Spleen (tissue), 11 donors: Measurements from ENCODE around the gene B4GALT6. TPM values are rescaled to one million over a fixed set of nuclear protein-coding genes. Genes with fewer than 3 reads are reported as not detected.

Experiments
- DNase-seq: peaks from one replicate; pipeline ENCODE4 v3.0.0-alpha.2; 2020
- H3K27ac ChIP-seq, 8 donors: fragments of 200-600 bp; sonication (generic) in 7 of 8; 1 replicate in 4 of 8; 2 replicates in 4 of 8; pipeline versions ENCODE4 v1.5.0 to v1.8.0; 2016 to 2021; ENCODE audit warnings: inconsistent platforms in 4 of 8, mild to moderate bottlenecking in 4 of 8, moderate library complexity in 1 of 8
- H3K27me3 ChIP-seq, 7 donors: fragments of 200-600 bp; sonication (generic) in 6 of 7; replicated peaks in 1 of 7; 1 replicate in 4 of 7; 2 replicates in 3 of 7; pipeline versions ENCODE4 v1.5.0 to v1.8.0; 2016 to 2021; ENCODE audit warnings: inconsistent platforms in 3 of 7, mild to moderate bottlenecking in 1 of 7
- H3K36me3 ChIP-seq, 6 donors: fragments of 200-600 bp; sonication (generic) in 5 of 6; 1 replicate in 4 of 6; 2 replicates in 2 of 6; pipeline versions ENCODE4 v1.5.0 to v1.8.0; 2016 to 2021; ENCODE audit warnings: inconsistent platforms in 2 of 6
- H3K4me1 ChIP-seq, 6 donors: fragments of 200-600 bp; sonication (generic) in 5 of 6; 1 replicate in 3 of 6; 2 replicates in 3 of 6; pipeline versions ENCODE4 v1.5.0 to v1.8.0; 2016 to 2021; ENCODE audit warnings: inconsistent platforms in 3 of 6
- H3K4me3 ChIP-seq, 8 donors: fragments of 200-600 bp; sonication (generic) in 7 of 8; 1 replicate in 4 of 8; 2 replicates in 4 of 8; pipeline versions ENCODE4 v1.5.0 to v1.8.0; 2016 to 2021; ENCODE audit warnings: inconsistent platforms in 4 of 8, mild to moderate bottlenecking in 4 of 8, moderate library complexity in 2 of 8
- H3K9me3 ChIP-seq, 8 donors: fragments of 200-600 bp; sonication (generic) in 7 of 8; 1 replicate in 4 of 8; 2 replicates in 4 of 8; pipeline versions ENCODE4 v1.5.0 to v1.8.0; 2016 to 2021; ENCODE audit warnings: inconsistent platforms in 4 of 8
- CTCF ChIP-seq, 11 experiments: fragments of 200-600 bp in 7 of 11; fragments of 450-650 bp in 4 of 11; sonication (generic) in 4 of 11; IDR thresholded peaks in 8 of 11; conservative IDR thresholded peaks in 3 of 11; 1 replicate in 7 of 11; 2 replicates in 4 of 11; pipeline versions ENCODE4 v1.4.0 to v1.8.0; 2016 to 2021; ENCODE audit warnings: antibody characterized with exemption in 11 of 11, inconsistent platforms in 4 of 11, mild to moderate bottlenecking in 1 of 11
- POLR2A ChIP-seq, 3 donors: fragments of 450-650 bp; IDR thresholded peaks; one replicate each; pipeline ENCODE4 v1.5.1; 2017; ENCODE audit warnings: antibody characterized with exemption in 3 of 3, mild to moderate bottlenecking in 1 of 3
- POLR2AphosphoS5 ChIP-seq, 3 donors: sonication (generic); formaldehyde crosslinking; IDR thresholded peaks; one replicate each; pipeline ENCODE4 v1.5.1; 2017; ENCODE audit warnings: antibody characterized with exemption in 3 of 3
- WGBS, 5 donors: extraction: QIAGEN DNeasy Blood & Tissue Kit in 3 of 5; methylation state at CpG; one replicate each; pipeline versions ENCODE4 v1.1.5 to v1.1.7; 2013 to 2018; 5-methylcytosine and 5-hydroxymethylcytosine counted together
- intact Hi-C: fragments of 100-400 bp; cut with DNase I; formaldehyde crosslinking; loops from one replicate; pipeline ENCODE4 v1.15.0; 2023; ENCODE audit warnings: low total_unique reads
- polyA plus RNA-seq, 3 donors: library from polyadenylated mRNA; stranded (reverse); fragments of 200-250 nt; gene quantifications; one replicate each; pipeline ENCODE4 v1.2.1, GENCODE V29; 2013
- total RNA-seq, 7 donors: library from RNA; depleted of rRNA in 3 of 7; stranded (reverse); fragments of >200 nt in 3 of 7; fragmentation: NEBNext Ultra II Directional in 4 of 7; extraction: Animal tissue kit (Norgen Biotek cat#: 25700) in 4 of 7; gene quantifications; one replicate each; pipeline versions ENCODE4 v1.1.0 to v1.2.1, GENCODE V29; 2016 to 2021
- donor health status: healthy with polysubstance abuse.
- donor health status: DM: no; HTN: no; CAD: no; lungs with moderate emphysema.
- donor health status: DM: no; HTN: no; CAD: no.
- donor health status: Bipolar disorder and iron deficiency.
- donor health status: healthy.
- donor health status: DM: no; HTN: no; CAD: no.
- donor health status: DM: yes; HTN: yes; CAD: no.

Gene B4GALT6
- total and polyA plus RNA-seq, 10 donors: 0.42 to 9.1 (median 3.7) TPM

DNA sequence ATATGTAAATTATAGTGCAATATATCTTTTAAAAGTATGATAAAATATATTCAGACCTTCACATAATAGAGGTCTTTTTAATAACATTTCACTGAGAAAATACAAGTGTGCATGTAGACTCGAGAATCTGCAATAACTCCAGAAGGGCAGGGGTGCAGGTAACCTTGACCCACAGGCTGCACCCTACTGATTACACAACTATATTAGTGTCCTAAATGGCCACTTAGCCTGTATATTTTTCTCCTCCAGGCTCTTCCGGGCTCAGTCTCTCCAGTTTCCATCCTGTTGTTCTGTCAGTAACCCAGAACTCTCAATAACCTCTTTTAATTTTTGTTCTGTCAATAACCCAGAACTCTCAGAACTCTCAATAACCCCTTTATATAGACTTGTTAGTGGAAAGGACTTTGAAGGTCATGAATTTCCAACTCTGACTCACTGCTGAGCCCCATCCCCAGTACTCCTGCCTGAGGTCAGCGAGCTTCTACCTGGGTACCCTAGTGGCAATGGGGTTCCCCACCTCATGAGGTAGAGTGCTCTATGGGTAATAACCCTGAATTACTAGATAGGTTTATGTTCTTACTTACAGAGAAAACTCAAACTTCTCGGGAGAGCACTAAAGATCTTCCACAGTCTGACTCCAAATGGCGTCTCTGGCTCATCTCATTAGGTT lies 101.1 kb downstream of the B4GALT6 start:
- Histone ChIP-seq H3K4me3 (no peak overlapping the region), H3K27me3 (no peaks in the 10 kb centered on the region), H3K4me1 (no peaks in the 10 kb centered on the region), H3K9me3 (no peaks in the 10 kb centered on the region), H3K27ac (no peak overlapping the region), H3K36me3 (no peaks in the 10 kb centered on the region)
- TF ChIP-seq POLR2AphosphoS5 (IDR thresholded peaks at IDR 0.05): no peak
- TF ChIP-seq CTCF (IDR thresholded peaks at IDR 0.05 in 8 of 11, conservative IDR thresholded peaks at IDR 0.05 in 3 of 11): no peak
- TF ChIP-seq POLR2A (IDR thresholded peaks at IDR 0.05): no peak
- intact Hi-C loops: no loop called here
- DNase-seq: no peak
- 89 to 97% (median 91%) methylated on average over 5 of the region's 5 CpGs for WGBS, 5 donors

DNA sequence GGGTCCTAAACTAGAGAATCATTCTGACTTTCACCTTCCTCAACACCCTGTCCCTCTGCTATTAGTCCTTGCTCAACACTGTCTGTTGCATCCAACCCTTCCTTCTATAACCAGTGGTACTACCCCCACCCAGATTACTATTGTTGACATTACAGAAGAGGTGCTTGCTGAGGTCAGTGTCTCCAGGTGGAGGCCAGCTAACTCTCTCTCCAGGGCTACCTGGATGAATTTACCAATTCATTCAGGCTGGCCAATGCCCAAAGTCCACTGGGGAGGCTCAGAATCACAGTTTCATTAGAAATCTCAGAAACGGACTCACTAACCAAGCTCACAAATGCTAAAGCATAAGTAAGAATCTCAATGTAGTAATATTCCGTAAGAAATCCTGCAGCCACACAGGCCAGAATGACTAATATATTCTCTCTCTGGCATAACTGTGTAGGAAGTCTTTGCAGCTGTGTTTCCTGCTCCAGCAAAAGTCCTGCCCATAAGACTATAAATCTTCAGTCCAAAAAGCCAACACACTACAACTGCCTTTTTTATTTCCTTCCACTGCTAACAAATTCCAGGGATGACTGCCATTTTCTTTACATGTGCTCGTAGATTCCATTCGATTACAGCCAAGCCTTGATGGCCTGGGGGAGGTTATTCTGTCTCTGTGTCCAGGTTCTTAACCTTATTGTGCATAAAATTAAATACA lies 102.7 kb downstream of the B4GALT6 start:
- no peak for TF ChIP-seq POLR2A (IDR thresholded peaks at IDR 0.05)
- no peak for TF ChIP-seq POLR2AphosphoS5 (IDR thresholded peaks at IDR 0.05)
- TF ChIP-seq CTCF (IDR thresholded peaks at IDR 0.05 in 8 of 11, conservative IDR thresholded peaks at IDR 0.05 in 3 of 11): no peak
- Histone ChIP-seq H3K4me3 (no peak overlapping the region), H3K4me1 (no peaks in the 10 kb centered on the region), H3K9me3 (no peaks in the 10 kb centered on the region), H3K27ac (no peak overlapping the region), H3K36me3 (no peaks in the 10 kb centered on the region), H3K27me3 (no peaks in the 10 kb centered on the region)
- WGBS, 5 donors: 17 to 29% (median 24%) methylated on average over 4 of the region's 4 CpGs
- DNase-seq: no peak
- intact Hi-C loops: no loop called here

DNA sequence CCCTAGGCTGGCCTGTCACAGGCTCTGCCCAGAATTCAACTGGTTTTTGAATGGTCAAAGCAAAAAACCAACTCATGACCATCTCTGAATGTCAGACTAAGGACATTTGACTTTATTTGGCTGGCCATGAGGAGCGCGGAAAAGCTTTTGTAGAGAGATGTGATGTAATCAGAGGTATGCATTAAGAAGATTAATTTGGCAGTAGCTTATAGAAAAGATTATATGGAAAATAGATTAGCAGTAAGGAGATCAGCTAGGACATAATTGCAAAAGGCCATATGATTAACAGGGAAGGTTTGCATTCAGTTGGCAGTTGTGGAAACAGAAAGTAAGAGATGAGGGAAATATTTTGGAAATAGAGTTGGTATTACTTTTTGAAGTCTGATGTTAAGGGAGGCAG lies 105.0 kb downstream of the B4GALT6 start:
- Histone ChIP-seq H3K4me3 (no peak overlapping the region), H3K9me3 (no peaks in the 10 kb centered on the region), H3K27me3 (no peaks in the 10 kb centered on the region), H3K36me3 (no peaks in the 10 kb centered on the region), H3K27ac (no peak overlapping the region), H3K4me1 (no peaks in the 10 kb centered on the region)
- WGBS, 5 donors: 91 to 100% (median 98%) methylated on average over 2 of the region's 2 CpGs
- intact Hi-C loops: no loop called here
- no peak for DNase-seq
- TF ChIP-seq POLR2A (IDR thresholded peaks at IDR 0.05) (no peak), POLR2AphosphoS5 (IDR thresholded peaks at IDR 0.05) (no peak), CTCF (IDR thresholded peaks at IDR 0.05 in 8 of 11, conservative IDR thresholded peaks at IDR 0.05 in 3 of 11) (no peak)

DNA sequence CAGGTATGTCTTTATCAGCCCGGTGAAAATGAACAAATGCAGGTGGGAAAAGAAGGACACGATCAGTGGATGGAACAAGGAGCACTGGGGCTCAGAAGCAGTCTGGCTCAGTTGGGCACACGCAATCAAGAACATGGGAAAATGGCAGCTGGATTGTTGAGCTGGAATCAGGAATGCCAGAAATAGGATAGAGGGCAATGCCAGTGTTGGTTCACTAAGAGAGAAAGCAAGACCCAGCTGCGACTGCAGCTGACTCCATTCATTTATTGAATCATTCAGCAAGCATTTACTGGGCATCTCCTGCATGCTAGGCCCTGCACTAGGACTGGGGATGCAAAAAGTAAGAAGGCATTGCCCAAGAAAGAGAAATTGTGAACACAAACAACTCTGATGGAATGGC lies 106.3 kb downstream of the B4GALT6 start:
- Histone ChIP-seq H3K9me3 (no peaks in the 10 kb centered on the region), H3K4me1 (no peaks in the 10 kb centered on the region), H3K36me3 (no peaks in the 10 kb centered on the region), H3K4me3 (no peak overlapping the region), H3K27me3 (no peaks in the 10 kb centered on the region), H3K27ac (no peak overlapping the region)
- 91 to 98% (median 93%) methylated on average over 4 of the region's 4 CpGs for WGBS, 5 donors
- TF ChIP-seq POLR2AphosphoS5 (IDR thresholded peaks at IDR 0.05) (no peak), CTCF (IDR thresholded peaks at IDR 0.05 in 8 of 11, conservative IDR thresholded peaks at IDR 0.05 in 3 of 11) (no peak), POLR2A (IDR thresholded peaks at IDR 0.05) (no peak)
- DNase-seq: no peak
- intact Hi-C loops: no loop called here
